Measurements from ENCODE around the gene MAML2. TPM values are rescaled to one million over a fixed set of nuclear protein-coding genes. Genes with fewer than 3 reads are reported as not detected.

Gene MAML2
- total and polyA plus RNA-seq, 2 of the 13 experiments (the other 11 are each of a cell fraction or from before 2014, with no cell fraction given) = 2.3 to 25.9 TPM

DNA sequence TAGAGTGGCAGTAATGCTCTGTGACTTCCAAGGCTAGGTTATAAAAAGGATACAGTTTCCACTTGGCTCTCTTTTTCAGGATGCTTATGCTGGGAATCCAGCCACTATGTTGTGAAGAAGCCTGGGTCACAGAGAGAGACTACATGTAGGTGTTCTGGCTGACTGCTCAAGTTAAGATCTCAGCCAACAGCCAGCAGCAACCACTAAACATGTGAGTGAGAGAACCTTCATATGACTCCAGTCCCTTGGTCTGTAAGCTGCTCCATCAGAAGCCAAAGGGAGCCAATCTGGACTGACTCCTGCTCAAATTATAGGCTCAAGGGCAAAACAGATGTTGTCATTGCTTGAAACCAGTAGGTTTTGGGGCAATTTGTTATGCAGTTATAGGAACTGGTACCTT, 162.7 kb downstream of the MAML2 start:
- no peak overlapping the region for H3K4me2 ChIP-seq (ENCODE audit: low read depth, low read length)
- POLR2A ChIA-PET = no interaction called here
- CTCF ChIA-PET (ENCODE audit: low intra/inter-chr PET ratio, low total read pairs) = no interaction called here
- in situ Hi-C loops (cut with HindIII; ENCODE audit: extremely low pct_ligation_motif_present, low pct_unique_long_range_greater_than_20kb) = no loop called here
- H3K4me1 ChIP-seq (ENCODE audit: insufficient read depth, low read length) = no peaks in the 10 kb centered on the region
- no peaks in the 10 kb centered on the region for H4K20me1 ChIP-seq (ENCODE audit: insufficient read depth, low read length)
- H3K9ac ChIP-seq (ENCODE audit: insufficient read depth, low read depth, low read length) = no peak overlapping the region
- H3K9me3 ChIP-seq (ENCODE audit: low read length) = no peaks in the 10 kb centered on the region
- H3K4me3 ChIP-seq (replicated peaks in 1 of 3; ENCODE audit: insufficient read depth in 1 of 3, low read depth in 2 of 3, low read length in 3 of 3) = no peak overlapping the region
- TF ChIP-seq ZSCAN20 (CRISPR knock-in tag; IDR thresholded peaks at IDR 0.05; ENCODE audit: borderline replicate concordance) (no peak), SAFB2 (CRISPR knock-in tag; IDR thresholded peaks at IDR 0.05; ENCODE audit: borderline replicate concordance, low read depth) (no peak), SP2 (CRISPR knock-in tag; IDR thresholded peaks at IDR 0.05) (no peak)
- FAIRE-seq = no peak
- no peak for DNase-seq (ENCODE audit: low spot score)
- H3K27ac ChIP-seq (ENCODE audit: extremely low read length, insufficient read depth, low read length) = no peak overlapping the region
- no peaks in the 10 kb centered on the region for H3K79me2 ChIP-seq (ENCODE audit: insufficient read depth, low read length)
- H3K36me3 ChIP-seq (replicated peaks in 1 of 2; ENCODE audit: control insufficient read depth in 1 of 2, insufficient read depth in 2 of 2, low read length in 2 of 2) = peaks cover 6% of the 10 kb centered on the region in 2 experiments; a peak in 3 of 5 replicates
- H2AFZ ChIP-seq (ENCODE audit: low read length) = no peak overlapping the region
- intact Hi-C loops (cut with micrococcal nuclease; ENCODE audit: unreplicated experiment) = no loop called here
- no peaks in the 10 kb centered on the region for H3K27me3 ChIP-seq (ENCODE audit: control insufficient read depth in 1 of 2, insufficient read depth in 2 of 2, low read length in 2 of 2)
- no peak for ATAC-seq
- no TSS peak for BruUV-seq (replicated peaks)

DNA sequence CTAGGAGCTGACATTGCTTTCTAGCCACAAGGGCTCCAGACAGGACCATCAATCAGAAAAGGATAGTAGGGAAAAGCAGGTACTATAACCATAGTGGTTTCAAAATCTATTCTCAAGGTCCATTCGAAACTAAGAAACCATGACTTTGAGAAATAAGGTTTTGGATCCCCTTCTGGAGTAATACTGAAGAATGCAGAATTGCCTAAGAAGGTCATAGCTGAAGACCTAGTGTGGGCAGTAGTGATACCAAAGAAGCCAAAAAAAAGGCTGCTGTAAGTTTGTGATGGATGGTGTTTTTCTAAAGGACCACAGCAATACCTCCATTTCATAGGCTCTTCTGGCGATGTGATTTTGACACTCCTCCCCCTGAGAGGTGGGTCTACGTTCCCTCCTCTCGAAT, 163.1 kb downstream of the MAML2 start:
- peaks cover 1 to 7% of the 10 kb centered on the region in 2 experiments; a peak in 3 of 5 replicates for H3K36me3 ChIP-seq (replicated peaks in 1 of 2; ENCODE audit: control insufficient read depth in 1 of 2, insufficient read depth in 2 of 2, low read length in 2 of 2)
- no peaks in the 10 kb centered on the region for H3K27me3 ChIP-seq (ENCODE audit: control insufficient read depth in 1 of 2, insufficient read depth in 2 of 2, low read length in 2 of 2)
- no peak overlapping the region for H3K4me3 ChIP-seq (replicated peaks in 1 of 3; ENCODE audit: insufficient read depth in 1 of 3, low read depth in 2 of 3, low read length in 3 of 3)
- ATAC-seq (no peak), DNase-seq (ENCODE audit: low spot score) (no peak), FAIRE-seq (no peak)
- no peak overlapping the region for H3K4me2 ChIP-seq (ENCODE audit: low read depth, low read length)
- H3K27ac ChIP-seq (ENCODE audit: extremely low read length, insufficient read depth, low read length) = no peak overlapping the region
- H3K9ac ChIP-seq (ENCODE audit: insufficient read depth, low read depth, low read length) = no peak overlapping the region
- no TSS peak for BruUV-seq (replicated peaks)
- in situ Hi-C loops (cut with HindIII; ENCODE audit: extremely low pct_ligation_motif_present, low pct_unique_long_range_greater_than_20kb) = no loop called here
- H3K4me1 ChIP-seq (ENCODE audit: insufficient read depth, low read length) = no peaks in the 10 kb centered on the region
- no peaks in the 10 kb centered on the region for H4K20me1 ChIP-seq (ENCODE audit: insufficient read depth, low read length)
- H2AFZ ChIP-seq (ENCODE audit: low read length) = no peak overlapping the region
- intact Hi-C loops (cut with micrococcal nuclease; ENCODE audit: unreplicated experiment) = no loop called here
- ChIA-PET POLR2A (no interaction called here), CTCF (ENCODE audit: low intra/inter-chr PET ratio, low total read pairs) (no interaction called here)
- WGBS (ENCODE audit: low lambda C conversion rate) = 96% methylated on average over 4 of the region's 4 CpGs
- H3K9me3 ChIP-seq (ENCODE audit: low read length) = no peaks in the 10 kb centered on the region
- H3K79me2 ChIP-seq (ENCODE audit: insufficient read depth, low read length) = no peaks in the 10 kb centered on the region
- TF ChIP-seq ZNF530 (CRISPR knock-in tag; IDR thresholded peaks at IDR 0.05; ENCODE audit: low read depth) (no peak), CSRNP2 (CRISPR knock-in tag; conservative IDR thresholded peaks at IDR 0.05; ENCODE audit: low read depth) (no peak), ZZZ3 (CRISPR knock-in tag; IDR thresholded peaks at IDR 0.05; ENCODE audit: borderline replicate concordance) (no peak), ZKSCAN1 (IDR thresholded peaks at IDR 0.05; ENCODE audit: low read length) (no peak), ZSCAN30 (CRISPR knock-in tag; IDR thresholded peaks at IDR 0.05) (no peak), SP140L (CRISPR knock-in tag; IDR thresholded peaks at IDR 0.05; ENCODE audit: borderline replicate concordance) (no peak), ETV5 (CRISPR knock-in tag; IDR thresholded peaks at IDR 0.05; ENCODE audit: borderline replicate concordance) (no peak), ZBTB7B (CRISPR knock-in tag; IDR thresholded peaks at IDR 0.05) (no peak)
- TF ChIP-seq, protein P1, sequence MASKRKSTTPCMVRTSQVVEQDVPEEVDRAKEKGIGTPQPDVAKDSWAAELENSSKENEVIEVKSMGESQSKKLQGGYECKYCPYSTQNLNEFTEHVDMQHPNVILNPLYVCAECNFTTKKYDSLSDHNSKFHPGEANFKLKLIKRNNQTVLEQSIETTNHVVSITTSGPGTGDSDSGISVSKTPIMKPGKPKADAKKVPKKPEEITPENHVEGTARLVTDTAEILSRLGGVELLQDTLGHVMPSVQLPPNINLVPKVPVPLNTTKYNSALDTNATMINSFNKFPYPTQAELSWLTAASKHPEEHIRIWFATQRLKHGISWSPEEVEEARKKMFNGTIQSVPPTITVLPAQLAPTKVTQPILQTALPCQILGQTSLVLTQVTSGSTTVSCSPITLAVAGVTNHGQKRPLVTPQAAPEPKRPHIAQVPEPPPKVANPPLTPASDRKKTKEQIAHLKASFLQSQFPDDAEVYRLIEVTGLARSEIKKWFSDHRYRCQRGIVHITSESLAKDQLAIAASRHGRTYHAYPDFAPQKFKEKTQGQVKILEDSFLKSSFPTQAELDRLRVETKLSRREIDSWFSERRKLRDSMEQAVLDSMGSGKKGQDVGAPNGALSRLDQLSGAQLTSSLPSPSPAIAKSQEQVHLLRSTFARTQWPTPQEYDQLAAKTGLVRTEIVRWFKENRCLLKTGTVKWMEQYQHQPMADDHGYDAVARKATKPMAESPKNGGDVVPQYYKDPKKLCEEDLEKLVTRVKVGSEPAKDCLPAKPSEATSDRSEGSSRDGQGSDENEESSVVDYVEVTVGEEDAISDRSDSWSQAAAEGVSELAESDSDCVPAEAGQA (IDR thresholded peaks at IDR 0.05; ENCODE audit: low read depth) = no peak
- TF ChIP-seq, protein P1 (CRISPR knock-in tag; IDR thresholded peaks at IDR 0.05; ENCODE audit: borderline replicate concordance) = no peak
